Gastroesophageal sphincter (tissue), 3 donors: Measurements from ENCODE around the gene INSM1.

Source experiments
- POLR2AphosphoS5 ChIP-seq: sonication (generic); formaldehyde crosslinking; IDR thresholded peaks from one replicate; pipeline ENCODE4 v1.6.1; 2017; ENCODE audit warnings: antibody characterized with exemption
- TF ChIP-seq, protein P1 (sequence below), 4 experiments: fragments of 200-600 bp in 2 of 4; fragments of 450-650 bp in 2 of 4; sonication (generic) in 1 of 4; IDR thresholded peaks; one replicate each; pipeline ENCODE4 v1.5.1; 2017 to 2019; ENCODE audit warnings: antibody characterized with exemption in 4 of 4, mild to moderate bottlenecking in 2 of 4, moderate library complexity in 2 of 4

DNA sequence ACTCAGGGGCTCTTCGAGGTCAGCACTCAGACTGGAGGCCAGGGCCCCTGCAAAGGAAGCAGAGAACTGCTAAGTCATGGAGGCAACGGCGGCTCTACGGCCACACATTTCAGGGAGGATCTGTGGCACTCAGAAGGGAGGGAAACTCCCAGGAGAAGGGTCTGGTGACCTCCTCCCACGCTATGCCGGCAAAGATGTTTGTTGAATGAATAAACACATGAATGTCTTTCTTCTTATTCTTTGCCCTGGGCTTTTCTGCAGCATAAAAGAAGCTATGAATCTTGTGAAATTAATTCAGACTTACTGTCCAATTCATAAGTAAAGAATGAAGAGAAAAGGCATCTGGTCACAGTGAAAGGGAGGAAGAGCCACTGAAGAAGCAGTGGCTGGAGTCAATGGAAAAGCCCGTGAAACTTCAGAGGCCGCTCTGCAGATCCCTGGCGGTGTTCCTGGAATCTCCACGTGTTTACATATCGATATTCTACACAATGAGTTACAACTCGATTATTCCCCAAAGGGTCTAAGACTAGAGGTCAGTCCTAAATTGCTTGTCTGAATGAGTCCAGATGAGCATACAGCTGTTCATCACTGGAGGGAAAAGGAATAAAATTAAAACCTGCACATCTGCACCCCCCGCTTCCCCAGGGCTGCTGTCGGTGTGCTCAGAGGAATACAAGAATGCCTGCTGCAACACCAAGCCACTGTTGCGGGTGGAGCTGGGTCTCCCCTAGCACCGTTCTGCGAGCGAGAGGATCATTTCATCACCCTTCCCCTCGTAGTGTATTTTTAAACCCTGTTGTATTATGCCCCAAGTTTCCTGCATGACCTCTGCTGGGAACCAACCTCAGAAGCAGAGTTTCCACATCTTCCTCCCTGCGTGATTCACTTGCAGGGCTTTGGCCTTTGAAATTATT, 25.6 kb downstream of the INSM1 start:
- TF ChIP-seq, protein P1, sequence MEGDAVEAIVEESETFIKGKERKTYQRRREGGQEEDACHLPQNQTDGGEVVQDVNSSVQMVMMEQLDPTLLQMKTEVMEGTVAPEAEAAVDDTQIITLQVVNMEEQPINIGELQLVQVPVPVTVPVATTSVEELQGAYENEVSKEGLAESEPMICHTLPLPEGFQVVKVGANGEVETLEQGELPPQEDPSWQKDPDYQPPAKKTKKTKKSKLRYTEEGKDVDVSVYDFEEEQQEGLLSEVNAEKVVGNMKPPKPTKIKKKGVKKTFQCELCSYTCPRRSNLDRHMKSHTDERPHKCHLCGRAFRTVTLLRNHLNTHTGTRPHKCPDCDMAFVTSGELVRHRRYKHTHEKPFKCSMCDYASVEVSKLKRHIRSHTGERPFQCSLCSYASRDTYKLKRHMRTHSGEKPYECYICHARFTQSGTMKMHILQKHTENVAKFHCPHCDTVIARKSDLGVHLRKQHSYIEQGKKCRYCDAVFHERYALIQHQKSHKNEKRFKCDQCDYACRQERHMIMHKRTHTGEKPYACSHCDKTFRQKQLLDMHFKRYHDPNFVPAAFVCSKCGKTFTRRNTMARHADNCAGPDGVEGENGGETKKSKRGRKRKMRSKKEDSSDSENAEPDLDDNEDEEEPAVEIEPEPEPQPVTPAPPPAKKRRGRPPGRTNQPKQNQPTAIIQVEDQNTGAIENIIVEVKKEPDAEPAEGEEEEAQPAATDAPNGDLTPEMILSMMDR (IDR thresholded peaks at IDR 0.05): no peak
- TF ChIP-seq POLR2AphosphoS5: no peak
